HG02970 (cell line): ENCODE results near the gene RNF32.

Experiments
- ATAC-seq: cut with Tn5 transposase; IDR thresholded peaks from one replicate; pipeline ENCODE4 v1.9.1; 2021; ENCODE audit warnings: mild to moderate bottlenecking, moderate library complexity, moderate number of reproducible peaks; ENCODE audit not compliant: unreplicated experiment, low FRiP score

Gene RNF32

GRCh38 chr7:156640257-156640948 lies at the start of gene RNF32:
Gene RNF32 (plus strand): TSS chr7:156640774. CDS start chr7:156643878, 3,104 bp downstream.
- peak; percentile 93 for ATAC-seq

GRCh38 chr7:156592155-156592884 lies 48.3 kb upstream of the RNF32 start:
- ATAC-seq: no peak

- no peak for ATAC-seq
Measured at GRCh38 chr7:156594283-156595080, 46.1 kb upstream of the RNF32 start.

DNA sequence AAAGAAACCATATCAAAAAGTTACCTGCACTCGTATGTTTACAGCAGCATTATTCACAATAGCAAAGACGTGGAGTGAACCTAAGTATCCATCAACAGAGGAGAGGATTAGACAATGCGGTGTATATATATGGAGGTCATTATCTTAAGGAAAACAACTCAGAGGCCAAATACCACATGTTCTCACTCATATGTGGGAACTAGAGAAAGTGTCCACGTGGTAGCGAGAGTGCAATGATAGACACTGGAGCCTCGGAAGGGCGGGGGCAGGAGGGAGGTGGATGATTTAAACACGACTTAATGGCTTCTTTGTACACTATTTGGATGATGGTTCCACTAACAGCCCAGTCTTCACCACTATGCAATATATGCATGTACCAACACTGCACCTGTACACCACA lies 40.1 kb upstream of the RNF32 start:
- ATAC-seq: no peak

DNA sequence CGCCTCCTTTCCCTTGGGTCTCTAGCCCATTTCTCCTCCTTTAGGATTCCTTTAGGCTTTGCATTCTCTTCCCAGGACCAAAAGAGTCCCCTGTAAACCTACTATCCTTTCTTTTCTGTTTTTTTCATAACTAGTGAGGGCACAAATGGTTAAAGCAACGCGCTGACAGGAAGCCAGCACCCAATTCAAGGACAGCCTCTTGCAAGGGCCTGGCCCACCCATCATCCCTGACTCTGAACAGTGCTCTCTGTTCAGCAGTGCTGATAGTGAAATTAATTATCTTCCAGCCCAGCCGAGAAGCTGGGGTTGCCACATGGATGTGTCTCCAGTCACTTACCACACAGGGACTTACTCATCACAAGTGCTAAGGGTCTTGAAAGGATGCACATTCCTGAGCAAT lies 38.3 kb upstream of the RNF32 start:
- ATAC-seq: no peak

GRCh38 chr7:156603011-156603410 lies 37.6 kb upstream of the RNF32 start:
- ATAC-seq: no peak

DNA sequence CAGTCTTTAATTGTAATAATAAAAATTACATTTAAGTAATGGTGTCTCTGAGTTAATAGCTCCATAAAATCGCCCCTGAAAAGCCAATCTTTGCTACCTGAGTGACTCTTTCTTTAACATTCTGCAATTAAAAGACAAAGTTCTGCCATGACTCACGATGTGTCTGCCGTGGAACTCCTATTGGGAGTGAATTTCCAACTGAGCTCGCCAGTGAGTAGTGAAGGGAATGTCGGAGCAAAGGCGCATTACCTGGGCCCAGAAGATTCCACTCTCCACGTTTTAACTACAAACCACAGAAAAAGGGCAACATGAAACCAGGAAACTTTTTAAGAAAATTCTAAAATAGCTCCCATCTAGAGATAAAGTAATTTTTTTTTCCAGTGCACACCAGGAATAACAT lies 36.9 kb upstream of the RNF32 start:
- no peak for ATAC-seq

DNA sequence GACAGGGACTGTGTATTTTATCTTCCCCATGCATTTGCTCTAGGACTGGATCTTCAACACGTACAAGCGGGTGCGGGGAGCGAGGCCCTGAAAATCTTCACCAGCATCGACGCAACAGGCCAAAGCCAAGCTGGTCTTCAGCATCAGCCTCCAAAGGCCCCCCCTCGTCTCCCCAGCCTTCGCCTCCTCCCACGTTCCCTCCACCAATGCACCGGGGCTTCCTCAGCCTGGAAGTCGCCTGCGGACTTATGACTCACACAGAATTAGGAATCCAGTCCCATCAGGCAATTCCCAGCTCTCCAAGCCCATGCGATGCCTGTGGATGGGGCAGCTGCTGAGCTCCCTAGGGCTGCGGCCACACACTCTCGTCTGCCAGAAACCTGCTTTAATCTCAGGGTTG lies 36.3 kb upstream of the RNF32 start:
- ATAC-seq: no peak

DNA sequence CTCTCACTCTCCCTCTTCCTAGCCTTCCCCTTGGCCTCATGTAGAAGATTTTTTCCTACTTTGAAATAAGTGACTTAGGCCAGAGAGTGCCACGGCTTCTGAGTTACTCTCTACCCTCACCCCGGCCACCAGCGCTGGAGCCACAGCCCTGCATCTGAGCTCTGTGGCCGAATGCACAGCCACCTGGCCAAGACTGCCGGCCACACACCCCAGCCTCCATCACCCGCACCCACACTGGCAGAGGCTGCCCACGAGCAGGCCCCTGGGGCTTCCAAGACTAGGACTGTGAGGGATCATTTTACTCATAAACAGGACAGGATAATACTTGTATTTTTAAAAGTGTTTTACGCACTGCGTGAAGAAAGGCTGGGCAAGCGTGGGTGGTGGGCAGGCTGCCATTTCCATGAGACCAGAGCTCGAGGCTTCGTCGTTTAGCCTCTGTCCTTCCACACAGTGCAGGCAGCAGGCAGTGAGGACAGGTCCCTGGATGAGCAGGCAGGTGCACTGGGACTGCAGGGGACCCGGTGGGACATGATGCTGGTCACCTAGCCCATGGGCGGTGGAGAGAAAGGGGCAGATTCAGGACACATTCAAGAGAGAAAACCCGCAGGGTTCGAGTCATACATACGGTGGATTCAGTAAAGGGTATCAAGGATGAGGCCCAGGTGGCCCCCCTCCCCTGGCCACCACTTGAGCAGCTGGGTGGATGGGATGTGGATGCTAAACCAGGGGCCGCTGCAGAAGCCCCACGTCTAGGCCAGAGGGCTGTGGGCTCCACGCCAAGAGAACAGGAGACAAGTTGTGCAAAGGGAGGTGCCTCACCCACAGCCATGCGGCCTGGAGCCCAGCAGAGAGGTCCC lies 35.5 kb upstream of the RNF32 start:
- ATAC-seq: no peak

DNA sequence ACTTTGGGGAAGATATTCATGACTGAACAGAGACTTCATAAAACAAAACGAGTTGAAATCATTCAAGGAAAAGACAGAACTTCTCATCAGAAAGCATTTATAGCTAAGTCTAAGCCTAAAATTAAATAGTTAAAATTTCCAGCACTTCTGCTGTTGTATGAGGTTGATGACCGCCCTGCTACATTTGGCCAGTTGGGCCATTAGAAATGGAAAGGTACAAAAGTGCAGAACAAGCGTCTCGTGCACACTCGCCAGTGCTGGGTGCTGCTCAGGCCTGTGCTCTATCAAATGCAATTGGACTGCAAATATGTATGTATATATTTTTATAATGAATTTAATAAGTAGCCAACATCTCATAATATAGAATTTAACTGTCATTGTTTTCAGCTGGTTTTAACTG lies 34.4 kb upstream of the RNF32 start:
- no peak for ATAC-seq

- no peak for ATAC-seq
Measured at GRCh38 chr7:156606691-156607331, 33.8 kb upstream of the RNF32 start.

DNA sequence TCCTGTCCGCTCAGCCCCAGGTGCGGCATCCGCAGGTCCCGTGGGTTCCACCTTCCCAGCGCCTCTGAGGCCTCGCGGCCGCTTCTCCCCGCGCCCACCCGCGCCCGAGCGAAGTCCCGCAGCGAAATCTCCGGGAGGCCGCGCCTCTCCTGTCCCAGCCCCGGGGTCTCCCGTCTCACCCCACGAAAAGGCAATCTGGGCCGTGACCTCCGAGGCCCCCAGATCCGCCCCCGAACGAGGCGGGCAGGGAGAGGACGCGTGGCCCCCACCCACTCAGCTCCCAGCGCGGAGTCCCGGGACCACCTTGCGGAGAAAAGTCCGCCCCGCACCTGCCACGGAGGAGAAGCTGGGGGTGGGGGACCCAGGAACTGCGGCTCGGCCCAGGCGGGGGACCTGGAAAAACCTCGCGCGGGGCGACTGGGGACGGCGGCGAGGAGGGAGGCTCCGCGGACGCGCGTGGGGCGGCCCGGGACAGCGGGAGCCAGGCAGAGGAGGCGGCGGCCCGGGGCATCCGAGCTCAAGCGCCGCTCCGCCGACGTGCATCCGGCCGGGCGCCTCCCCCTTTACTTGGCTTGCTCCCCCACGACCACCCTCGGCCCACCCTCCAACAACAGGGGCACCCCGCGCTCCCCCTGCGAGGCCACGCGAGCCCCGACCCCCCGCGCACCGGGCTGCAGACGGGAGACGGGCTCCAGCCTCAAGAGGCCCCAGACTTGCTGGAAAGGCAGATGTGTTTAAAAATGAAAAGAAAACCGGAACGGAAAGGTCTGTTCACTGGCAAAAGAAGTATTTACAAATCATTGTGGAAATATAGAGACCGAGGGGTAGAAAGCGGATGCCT lies 33.0 kb upstream of the RNF32 start:
- ATAC-seq: no peak

GRCh38 chr7:156608173-156608478 lies 32.4 kb upstream of the RNF32 start:
- ATAC-seq: no peak

DNA sequence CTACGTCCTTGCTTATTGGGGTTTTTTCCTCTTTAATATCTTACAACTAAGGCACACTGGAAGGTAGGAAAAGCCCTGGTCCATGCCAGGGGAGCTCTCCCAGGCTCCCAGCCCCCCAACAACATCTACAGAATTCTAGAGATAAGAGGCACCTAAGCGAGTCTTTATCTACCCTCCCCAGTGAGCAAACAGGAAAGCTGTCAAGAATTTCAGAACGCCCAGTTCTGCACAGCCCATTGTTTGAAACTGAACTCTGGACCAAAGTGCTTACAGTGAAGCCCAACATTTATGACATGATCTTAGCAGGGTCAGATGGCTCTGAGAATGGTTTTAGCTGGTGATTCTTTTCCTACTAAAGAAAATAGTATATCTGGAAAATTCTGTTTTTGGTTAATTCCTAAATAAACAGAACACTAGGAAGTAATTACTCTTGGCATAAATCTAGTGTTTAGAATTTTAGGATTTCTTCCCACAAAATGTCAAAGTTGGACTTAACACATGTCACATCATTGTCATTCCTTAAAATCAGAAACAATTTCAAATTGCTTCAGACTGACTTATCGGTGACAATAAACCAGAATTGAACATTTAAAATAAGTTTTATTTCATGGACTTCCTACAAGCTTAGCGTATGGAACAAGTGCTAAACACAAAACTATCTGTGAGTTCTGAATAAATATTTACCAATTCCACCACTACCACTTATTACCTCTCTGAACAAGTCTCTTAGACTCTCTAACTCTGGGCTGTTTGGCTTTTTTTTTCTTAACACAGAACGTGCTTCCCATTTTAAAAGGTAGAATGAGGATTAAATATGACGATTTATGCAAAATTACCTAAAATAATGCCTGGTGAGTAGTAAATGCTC lies 31.3 kb upstream of the RNF32 start:
- no peak for ATAC-seq

GRCh38 chr7:156610130-156610529 lies 30.4 kb upstream of the RNF32 start:
- ATAC-seq: no peak

DNA sequence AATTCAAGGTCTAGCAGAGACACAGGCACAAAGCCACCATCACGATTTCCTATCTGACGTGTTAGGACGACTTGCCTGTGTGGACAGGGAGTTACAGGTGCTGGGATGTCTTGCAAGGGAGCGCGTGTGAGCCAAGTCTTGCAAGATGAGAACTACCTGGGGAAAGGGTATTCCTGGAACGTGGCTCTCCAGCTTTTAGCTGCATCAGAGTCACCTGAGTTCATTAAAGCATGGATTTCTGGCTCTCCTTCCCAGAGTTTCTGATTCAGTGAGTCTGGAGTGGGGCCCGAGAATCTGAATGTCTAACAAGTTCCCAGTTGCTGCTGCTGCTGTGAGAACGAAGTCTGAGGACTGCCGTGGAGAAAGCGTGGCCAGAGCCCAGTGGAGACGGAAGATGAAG lies 30.0 kb upstream of the RNF32 start:
- ATAC-seq: no peak

- no peak for ATAC-seq
Measured at GRCh38 chr7:156611014-156612010, 29.3 kb upstream of the RNF32 start.
